ENCODE measurements around the gene EIF2D.

EIF2D gene

GRCh38 chr1:206565995-206566394 lies 46.3 kb downstream of the EIF2D start:
- in situ Hi-C loops (cut with MboI; ENCODE audit: low pct_unique_long_range_greater_than_20kb, low sequenced_read_pairs, unreplicated experiment), result no loop called here
- no peak for TF ChIP-seq CTCF (IDR thresholded peaks at IDR 0.05; ENCODE audit: extremely low read depth, insufficient read depth, missing control alignments)
- DNase-seq (ENCODE audit: low spot score), result no peak

- TF ChIP-seq CTCF (IDR thresholded peaks at IDR 0.05; ENCODE audit: extremely low read depth, insufficient read depth, missing control alignments), result no peak
- DNase-seq (ENCODE audit: low spot score), result no peak
- in situ Hi-C loops (cut with MboI; ENCODE audit: low pct_unique_long_range_greater_than_20kb, low sequenced_read_pairs, unreplicated experiment), result no loop called here
Observed at GRCh38 chr1:206563367-206564207, 48.7 kb downstream of the EIF2D start.

- no peak for TF ChIP-seq CTCF (IDR thresholded peaks at IDR 0.05; ENCODE audit: extremely low read depth, insufficient read depth, missing control alignments)
- no peak for DNase-seq (ENCODE audit: low spot score)
- in situ Hi-C loops (cut with MboI; ENCODE audit: low pct_unique_long_range_greater_than_20kb, low sequenced_read_pairs, unreplicated experiment), result no loop called here
Observed at GRCh38 chr1:206560007-206560716, 52.1 kb downstream of the EIF2D start.

- no peak for TF ChIP-seq CTCF (IDR thresholded peaks at IDR 0.05; ENCODE audit: extremely low read depth, insufficient read depth, missing control alignments)
- in situ Hi-C loops (cut with MboI; ENCODE audit: low pct_unique_long_range_greater_than_20kb, low sequenced_read_pairs, unreplicated experiment), result no loop called here
- DNase-seq (ENCODE audit: low spot score), result no peak
Observed at GRCh38 chr1:206559672-206559995, 52.6 kb downstream of the EIF2D start.

GRCh38 chr1:206558794-206559671 lies 53.2 kb downstream of the EIF2D start:
- no peak for DNase-seq (ENCODE audit: low spot score)
- TF ChIP-seq CTCF (IDR thresholded peaks at IDR 0.05; ENCODE audit: extremely low read depth, insufficient read depth, missing control alignments), result no peak
- in situ Hi-C loops (cut with MboI; ENCODE audit: low pct_unique_long_range_greater_than_20kb, low sequenced_read_pairs, unreplicated experiment), result no loop called here

All from GM13977 (cell line).